Cerebellar nuclear complex (tissue), 1 donor: ENCODE data around the gene ABHD11.
"Not testable (repeated sequence)": the region's sequence is repeated elsewhere in the genome, so short reads cannot be mapped to it uniquely, and the experiment has no call there.

ENCODE experiments used
- DNase-seq, 2 experiments: peaks; one replicate each; lab custom pipeline; 2025; lab: John Stamatoyannopoulos, UW

ABHD11 gene, protein sequence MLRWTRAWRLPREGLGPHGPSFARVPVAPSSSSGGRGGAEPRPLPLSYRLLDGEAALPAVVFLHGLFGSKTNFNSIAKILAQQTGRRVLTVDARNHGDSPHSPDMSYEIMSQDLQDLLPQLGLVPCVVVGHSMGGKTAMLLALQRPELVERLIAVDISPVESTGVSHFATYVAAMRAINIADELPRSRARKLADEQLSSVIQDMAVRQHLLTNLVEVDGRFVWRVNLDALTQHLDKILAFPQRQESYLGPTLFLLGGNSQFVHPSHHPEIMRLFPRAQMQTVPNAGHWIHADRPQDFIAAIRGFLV

DNA sequence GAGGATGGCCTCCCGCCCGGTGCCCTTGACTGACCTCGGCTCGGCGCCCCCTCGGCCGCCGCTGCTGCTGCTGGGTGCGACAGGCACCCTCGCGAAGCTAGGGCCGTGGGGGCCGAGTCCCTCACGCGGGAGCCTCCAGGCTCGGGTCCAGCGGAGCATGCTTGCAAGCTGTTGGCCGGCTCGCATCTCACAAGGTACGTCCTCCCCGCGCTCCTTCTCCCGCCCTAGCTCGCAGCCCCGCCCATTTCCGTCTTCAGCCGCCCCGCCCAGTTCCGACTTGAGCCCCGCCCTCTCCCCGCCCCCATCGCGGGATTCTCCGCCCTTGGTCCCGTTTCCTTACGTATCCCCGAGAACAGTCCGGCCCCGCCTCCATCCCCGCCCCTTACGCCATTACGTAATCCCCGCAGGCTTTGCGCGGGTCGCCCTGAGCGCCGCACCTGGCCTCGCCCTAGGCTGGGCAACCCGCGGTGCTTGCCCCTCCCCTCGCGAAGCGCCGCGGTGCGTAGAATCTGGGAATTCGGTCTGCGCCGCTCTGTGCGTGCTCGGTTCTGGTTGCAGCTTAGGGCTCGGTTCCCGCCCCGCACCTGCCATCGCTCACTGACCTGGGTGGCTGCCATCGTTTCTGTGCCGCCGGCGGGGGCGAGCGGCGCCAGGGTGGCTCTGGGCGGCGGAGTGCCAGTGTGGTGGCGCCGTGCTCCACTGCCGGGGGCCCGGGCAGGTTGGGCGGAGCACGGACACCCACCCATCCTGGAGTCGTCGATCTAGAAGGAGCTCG lies at the start of gene ABHD11:
TSS of gene ABHD11 (minus strand) at position 191 of the 775 bp plus-strand sequence. CDS start at position 159, 32 bp downstream.
- DNase-seq: peak; percentile 91 to 95

DNA sequence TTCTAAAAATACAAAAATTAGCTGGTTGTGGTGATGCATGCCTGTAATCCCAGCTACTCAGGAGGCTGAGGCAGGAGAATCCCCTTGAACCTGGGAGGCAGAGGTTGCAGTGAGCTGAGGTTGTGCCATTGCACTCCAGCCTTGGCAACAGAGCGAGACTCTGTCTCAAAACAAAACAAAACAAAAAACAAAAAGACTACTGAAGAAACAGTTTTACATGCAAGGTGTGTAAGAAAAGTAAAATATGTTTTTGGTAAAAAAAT lies 49.1 kb upstream of the ABHD11 start:
- DNase-seq: not testable (repeated sequence)

DNA sequence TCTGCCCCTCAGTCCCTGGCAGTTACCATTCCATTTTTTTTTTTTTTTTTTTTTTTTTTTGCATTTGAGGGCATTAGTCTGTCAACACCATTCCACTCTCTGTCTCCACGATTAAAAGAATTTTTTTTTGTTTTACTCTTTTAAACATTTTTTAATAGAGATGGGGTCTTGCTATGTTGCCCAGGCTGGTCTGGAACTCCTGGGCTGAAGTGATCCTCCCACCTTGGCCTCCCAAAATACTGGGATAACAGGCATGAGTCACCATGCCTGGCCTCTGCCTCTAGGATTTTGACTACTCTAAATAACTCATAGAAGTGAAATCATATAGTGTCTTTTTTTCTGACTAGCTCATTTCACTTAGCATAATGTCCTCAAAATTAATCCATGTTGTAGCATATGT lies 48.0 kb upstream of the ABHD11 start:
- no peak for DNase-seq

DNA sequence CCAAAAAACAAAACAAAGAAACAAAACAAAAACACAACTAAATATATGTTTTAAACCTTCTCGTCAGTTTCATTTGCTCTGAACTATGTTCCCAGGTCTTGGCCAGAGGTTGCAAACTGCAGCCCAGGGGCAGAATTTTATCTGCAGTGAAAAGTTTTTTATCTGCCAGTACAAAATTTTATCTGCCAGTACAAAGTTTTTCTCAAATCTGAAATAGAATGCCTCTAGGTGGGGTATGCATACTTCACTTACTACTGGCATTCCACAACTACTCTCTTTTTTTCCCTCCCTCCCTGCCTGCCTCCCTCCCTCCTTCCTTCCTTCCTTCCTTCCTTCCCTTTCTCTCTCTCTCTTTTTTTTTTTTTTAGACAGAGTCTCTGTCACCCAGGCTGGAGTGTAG lies 40.9 kb upstream of the ABHD11 start:
- no peak for DNase-seq

DNA sequence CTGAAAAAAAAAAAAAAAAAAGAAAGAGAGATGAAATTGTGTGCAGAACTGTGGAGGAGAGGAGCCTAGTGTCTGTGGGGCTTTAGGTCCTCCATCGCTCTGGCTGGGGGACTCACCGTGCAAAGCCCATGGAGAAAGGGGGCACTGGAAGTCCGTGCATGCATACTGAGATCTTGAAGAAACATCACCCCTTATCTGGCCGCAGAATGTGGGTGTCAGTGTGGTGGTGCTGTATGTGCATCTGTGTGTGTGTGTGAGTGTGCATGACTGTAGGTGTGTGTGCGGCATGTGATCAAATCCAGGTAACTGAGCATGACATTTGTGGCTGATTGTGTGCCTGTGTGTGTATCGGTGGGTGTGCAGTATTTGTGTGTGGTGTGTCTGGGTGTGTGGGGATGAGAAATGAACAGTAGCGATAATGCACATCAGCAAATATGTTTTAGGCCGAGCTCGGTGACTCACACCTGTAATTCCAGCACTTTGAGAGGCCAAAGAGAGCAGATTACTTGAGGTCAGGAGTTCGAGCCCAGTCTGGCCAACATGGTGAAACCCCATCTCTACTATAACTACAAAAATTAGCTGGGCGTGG lies 40.3 kb upstream of the ABHD11 start:
- no peak for DNase-seq

DNA sequence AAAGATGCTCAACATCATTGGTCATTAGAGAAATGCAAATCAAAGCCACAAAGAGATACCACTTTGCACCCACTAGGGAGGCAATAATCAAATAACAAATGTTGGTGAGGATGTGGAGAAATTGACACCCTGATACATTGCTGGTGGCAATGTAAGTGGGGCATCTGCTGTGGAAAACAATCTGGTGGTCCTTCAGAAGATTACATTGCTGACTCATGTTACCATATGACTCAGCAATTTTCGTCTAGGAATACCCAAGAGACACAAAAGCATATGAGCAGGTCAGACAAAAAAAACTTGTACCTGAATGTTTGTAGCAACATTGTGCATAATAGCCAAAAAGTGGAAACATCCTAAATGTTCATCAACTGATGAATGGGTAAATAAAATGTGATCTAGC lies 36.3 kb upstream of the ABHD11 start:
- DNase-seq: no peak

DNA sequence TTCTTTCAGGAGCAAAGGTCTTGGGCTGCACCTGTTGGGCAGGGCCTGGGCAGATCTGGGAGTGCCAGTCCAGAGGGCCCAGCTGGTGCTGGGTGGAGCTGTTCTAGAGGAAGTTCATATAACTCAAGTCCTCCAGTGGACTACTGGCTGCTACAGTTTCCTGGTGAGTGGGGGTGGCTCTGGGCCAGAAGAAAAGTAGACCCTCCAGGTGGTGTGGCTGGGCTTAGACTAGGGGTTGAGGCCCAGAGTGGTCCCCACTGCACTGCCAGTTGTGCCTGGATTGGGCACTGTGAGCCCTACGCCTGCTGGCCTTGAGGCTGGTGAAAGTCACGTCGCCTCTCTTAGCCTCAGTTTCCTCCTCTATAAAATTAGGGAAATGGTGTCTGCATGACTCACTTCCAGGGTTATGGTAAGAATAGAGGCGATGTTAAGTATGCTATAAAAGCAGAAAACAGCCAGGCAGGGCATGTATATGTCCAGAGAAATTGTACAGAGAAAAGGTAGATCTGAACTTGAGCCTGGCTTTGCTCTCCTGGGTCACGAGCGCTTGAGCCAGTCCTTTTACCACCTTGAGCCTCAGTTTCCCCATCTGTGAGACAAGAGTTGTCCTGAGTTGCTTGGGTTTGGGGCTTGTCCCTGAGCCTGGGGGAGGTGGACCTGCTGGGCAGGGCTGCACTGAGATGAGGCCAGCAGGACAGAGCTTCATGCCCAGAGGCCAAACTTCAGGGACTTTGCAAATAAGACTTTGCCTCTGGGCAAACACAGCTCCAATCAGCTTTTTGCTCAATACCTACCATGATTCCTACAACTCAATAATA lies 35.3 kb upstream of the ABHD11 start:
- DNase-seq: no peak

DNA sequence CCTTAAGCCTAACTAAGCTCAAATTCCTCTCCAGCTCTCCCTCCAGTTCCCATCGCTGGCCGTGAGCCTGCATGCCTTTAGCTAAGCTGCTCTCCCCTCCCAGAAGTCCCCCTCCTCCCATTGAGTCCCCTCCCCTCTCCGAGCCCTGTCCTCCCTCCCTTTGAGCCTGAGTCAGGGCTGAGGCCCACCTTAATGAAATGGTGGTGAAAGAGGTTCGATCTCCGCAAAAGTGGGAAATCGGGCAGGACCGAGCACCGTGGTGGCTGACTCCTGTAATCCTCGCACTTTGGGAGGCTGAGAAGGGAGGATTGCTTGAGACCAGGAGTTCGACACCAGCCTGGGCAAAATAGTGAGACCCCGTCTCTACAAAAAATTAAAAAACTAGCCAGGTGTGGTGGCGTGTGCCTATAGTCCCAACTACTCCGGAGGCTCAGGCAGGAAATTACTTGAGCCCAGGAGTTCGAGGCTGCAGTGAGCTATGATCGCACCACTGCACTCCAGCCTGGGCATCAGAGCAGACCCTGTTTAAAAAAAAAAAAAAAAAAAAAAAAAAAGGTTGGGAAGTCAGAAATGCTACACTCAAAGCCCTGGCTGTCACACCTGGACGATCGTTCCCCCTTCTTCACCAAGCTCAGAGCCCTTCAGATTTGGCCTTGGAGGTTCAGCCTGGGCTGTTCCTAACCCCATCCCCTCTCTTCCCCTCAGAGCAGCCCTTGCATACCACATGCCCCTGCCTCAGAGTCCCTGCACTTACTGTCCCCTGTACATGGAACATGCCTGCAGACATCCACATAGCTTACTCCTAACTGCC lies 32.5 kb upstream of the ABHD11 start:
- no peak for DNase-seq

DNA sequence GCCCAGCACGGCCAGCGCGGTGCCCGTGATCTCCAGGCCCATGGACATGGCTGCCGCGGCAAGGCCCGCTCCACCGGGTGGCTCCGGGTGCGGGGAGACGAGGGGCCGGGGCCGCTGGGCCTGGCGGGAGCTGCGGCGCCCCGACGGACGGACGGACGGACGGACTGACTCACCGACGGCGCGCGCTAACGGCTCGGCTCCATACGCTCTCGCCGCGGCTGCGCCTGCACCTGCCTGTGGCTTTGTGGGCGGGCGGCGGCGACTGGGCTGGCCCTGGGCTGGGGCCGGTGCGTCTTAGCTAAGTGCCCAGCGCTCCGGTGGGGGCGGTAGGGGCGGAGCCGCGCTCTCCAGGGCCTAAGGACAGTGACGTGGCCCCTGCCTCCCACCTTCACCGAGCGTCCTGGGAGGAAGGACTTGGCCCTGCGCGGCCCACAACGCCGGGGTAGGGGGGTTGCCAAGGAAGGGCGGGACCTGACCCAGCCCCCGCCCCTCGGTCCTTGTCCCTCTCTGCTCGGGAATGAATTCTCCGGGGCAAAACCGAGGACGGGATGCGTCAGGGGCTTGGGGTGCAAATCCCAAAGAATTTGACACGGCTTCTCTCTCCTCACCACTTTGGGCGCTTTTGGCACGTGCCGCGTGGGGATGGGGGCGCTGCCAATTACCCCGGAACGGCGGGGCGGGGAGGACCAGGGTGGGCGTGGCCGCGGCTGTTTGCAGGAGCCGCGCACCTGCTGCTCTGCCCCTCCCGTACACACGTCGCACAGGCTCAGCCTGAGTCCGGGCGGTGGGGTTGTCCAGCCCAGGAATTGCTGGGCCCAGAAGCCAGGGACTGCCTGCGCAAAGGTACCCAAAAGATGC lies 31.6 kb upstream of the ABHD11 start, which contains the start of gene CLDN3:
TSS of gene CLDN3 (minus strand) at position 269 of the 858 bp plus-strand sequence. CDS start at position 48, 221 bp downstream.
- DNase-seq: peak; percentile 31 to 67

DNA sequence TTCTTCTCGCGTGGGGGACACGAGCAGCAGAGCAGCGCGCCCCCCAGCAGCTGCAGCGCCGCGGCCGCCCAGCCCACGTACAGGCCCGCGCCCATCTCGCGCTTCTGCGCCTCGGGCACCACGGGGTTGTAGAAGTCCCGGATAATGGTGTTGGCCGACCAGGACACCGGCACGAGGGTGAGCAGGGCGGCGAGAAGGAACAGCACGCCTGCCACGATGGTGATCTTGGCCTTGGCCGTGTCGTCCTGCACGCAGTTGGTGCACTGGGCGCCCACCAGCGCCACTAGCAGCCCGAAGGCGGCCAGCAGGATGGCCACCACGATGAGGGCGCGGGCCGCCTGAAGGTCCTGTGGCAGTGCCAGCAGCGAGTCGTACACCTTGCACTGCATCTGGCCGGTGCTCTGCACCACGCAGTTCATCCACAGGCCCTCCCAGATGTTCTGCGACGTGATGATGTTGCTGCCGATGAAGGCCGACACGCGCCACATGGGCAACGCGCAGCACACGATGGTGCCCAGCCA lies 30.9 kb upstream of the ABHD11 start:
- no peak for DNase-seq

DNA sequence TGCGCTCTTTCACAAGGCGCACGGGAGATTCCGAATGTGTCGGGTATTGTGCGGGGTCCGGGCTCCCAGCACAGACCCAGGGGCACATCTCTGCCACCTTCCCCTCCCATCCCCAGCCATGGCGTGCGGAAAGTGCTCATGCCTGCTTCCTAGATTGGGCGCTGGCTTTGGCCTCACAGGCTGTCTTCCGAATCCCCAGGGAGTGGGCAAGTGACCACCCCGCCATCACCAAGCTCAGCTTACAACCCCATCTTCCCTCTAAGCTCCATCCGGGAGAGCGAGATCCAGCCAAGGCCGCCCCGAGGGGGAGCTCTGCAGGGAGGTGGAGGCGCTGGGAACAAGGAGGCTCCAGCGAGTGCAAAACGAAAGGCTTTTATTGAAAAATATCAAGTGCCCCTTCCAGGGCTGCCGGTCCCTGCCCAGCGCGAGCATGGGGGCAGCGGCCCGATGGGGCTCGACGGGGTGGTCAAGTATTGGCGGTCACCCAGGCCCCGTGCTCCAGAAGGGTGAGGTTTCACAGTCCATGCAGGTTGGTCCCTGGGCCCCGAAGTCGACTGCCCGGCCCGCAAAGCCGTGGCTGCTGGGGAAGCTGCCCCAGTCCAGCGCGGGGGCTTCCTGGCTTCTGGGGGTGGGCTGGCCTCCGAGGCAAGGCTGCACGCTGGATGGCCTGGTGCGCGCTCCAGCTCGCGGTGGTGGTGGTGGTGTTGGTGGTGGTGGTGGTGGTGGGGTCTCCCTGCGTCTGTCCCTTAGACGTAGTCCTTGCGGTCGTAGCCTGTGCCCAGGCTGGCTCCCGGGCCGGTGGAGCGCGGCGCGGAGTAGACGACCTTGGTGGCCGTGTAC lies 30.3 kb upstream of the ABHD11 start:
- no peak for DNase-seq

DNA sequence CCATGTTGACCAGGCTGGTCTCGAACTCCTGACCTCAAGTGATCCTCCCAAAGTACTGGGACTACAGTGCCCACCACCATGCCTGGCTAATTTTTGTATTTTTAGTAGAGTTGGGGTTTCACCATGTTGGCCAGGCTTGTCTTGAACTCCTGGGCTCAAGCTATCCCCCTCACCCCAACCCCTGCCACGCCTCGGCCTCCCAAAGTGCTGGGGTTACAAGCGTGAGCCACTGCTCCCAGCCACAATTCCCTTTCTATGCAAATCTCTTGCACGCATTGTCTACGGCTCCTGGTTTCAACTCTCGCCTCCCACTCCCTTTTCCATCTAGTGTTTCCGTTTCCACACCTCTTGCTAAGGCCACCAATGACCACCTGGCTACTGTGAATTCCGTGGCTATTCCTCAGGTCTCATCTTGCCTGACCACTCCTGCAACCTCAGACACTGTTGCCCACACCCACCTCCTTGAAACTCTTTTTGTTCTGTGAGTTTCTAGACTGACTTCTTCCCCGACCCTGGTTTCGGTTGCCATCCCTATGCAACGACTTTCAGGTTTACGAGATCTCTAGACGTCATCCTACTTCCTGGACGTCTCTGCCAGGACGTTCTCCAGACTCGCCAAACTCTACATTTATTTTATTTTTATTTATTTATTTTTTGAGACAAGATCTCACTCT lies 28.1 kb upstream of the ABHD11 start:
- DNase-seq: no peak

DNA sequence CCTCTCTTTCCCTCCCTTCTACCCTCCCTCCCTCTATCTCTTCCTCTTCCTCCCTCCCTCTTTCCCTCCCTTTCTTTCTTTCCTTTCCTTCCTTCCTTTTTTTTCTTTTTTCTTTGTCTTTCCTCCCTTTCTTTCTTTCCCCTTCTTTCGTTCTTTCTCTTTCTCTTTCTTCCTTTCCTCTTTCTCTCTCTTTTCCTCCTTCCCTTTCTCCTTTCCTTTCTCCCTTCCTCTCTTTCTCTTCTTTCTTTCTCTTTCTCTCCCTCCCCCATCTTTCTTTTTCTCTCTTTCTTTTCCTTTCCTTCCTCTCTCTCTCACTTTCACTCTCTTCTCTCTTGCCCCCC lies 24.0 kb upstream of the ABHD11 start:
- DNase-seq: no peak

DNA sequence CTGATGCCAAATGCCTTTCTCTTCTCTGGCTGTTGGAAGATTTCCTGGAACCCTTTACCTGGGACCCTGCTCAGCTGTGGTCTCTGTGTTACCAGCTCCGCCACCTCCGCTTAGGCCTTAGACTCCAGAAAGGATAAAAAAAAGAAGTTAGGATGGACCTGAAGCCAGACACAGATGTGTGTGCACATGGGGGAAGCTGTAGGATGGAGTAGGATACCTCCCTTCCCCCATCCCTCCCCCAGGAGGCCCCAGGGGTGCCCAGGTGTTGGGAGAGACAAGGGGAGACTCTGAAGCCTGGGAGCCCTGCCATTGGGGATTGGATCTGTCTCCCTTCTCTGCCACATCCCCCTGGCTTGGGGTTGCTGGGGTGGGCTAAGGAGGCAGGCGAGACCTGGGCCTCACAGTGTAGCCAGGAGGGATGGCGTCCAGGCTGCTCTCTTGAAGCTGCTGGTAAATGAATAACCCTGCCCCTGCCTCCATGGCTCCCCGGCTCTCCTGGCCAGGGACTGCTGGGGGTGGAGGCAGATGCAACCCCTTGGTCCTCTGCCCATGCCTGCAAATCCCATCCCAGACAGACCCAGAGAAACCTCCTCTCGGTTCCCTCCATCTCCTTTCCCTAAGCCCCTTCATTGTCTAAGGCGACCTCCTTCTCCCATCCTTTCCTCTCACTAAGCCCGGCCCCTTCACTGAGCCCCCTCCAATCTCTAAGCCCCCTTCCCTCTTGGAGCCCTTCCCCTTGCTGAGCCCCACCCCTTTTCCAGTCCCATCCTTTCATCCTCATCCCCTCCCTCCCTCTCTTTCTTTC lies 23.5 kb upstream of the ABHD11 start:
- DNase-seq: no peak

DNA sequence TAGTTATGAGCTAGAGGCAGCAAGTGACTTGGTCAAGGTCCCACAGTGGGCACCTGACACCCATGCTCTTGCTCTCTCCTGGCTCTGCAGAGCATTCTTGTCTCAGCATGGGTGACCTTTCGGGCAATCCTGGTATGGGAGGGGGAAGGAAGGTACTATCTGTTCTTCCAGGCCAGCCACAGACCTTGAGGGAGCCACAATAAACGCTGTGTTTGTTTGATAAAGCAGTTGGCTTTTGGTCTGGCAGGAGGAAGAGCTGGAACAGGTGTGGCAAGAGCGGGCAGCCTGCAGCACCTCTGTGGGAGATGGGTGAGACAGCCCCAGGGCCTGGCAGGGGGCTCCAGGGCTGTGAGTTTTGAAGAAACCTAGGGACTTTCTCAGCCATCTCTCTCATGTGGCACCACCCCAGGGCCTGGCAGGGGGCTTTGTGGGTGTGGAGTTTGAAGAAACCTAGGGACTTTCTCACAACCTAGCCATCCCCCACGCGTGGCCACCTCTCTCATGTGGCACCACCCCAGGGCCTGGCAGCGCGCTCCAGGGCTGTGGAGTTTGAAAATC lies 20.1 kb upstream of the ABHD11 start:
- DNase-seq: no peak

DNA sequence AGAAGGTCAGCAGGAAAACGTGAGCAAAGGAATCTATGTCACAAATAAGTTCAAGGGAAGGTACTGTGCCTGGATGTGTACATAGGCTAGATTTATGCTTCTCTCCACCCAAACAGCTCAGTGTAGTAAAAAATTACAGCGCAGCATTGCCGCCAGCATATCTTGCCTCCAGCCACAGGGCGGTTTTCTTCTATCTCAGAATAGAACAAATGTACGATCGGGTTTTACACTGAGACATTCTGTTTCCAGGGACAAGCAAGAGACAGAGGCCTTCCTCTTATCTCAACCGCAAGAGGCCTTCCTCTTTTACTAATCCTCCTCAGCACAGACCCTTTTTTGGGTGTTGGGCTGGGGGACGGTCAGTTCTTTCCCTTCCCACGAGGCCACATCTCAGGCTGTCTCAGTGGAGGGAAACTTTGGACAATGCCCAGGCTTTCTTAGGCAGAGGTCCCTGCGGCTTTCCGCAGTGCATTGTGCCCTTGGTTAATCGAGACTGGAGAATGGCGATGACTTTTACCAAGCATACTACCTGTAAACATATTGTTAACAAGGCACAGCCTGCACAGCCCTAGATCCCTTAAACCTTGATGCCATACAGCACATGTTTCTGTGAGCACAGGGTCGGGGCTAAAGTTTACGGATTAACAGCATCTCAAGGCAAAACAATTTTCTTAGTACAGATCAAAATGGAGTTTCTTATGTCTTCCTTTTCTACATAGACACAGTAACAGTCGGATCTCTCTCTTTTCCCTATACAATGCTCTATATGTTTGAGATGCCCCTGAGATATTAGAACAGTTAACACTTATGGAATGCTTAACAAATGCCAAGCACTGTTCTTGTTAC lies 11.6 kb upstream of the ABHD11 start:
- DNase-seq: no peak

DNA sequence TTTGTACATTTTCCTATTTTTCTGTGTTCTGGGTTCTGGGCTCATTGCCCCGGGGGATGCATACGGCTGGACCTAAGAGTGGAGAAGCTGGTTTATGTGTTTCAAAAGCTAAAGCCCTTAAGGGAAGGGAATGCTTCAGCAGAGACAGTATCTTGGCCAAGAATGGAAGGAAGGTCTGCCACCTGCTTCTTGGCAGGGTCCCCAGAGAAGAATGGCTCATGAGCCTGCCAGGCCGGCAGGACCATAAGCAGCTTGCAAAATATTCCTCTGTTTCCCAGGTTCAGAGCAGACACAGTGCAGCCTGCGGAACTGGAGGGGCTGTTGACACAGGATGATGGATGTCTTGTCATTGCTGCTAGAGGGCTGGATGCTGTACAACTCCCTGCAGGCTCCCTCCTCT lies 7.8 kb upstream of the ABHD11 start:
- peak; percentile 72 to 88 for DNase-seq
